GM21825 (cell line): Measurements from ENCODE around the gene ME2.
"Not testable (repeated sequence)": the region's sequence is repeated elsewhere in the genome, so short reads cannot be mapped to it uniquely, and the experiment has no call there.

Source experiments
- ATAC-seq: cut with Tn5 transposase; IDR thresholded peaks from one replicate; pipeline ENCODE4 v1.9.1; 2021; ENCODE audit warnings: mild to moderate bottlenecking, moderate library complexity; ENCODE audit not compliant: unreplicated experiment

Gene ME2

DNA sequence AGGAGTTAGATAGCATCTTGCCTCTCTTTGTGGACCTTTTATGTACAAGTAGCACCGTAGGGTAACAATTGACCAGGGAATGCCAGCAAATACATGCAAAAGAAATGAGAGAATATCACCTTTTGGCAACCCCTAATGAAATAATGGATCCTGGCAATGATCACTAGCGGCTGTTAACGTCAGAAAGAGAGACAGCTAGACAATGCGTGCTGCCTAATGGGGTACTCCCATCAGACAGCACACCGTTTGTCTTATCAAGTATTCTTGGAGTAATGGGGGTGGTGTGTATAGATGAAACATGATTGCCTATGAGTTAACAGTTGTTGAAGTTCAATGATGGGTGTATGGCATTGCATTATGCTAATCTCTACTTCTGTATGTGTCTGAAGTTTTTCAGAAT, 90.5 kb downstream of the ME2 start:
- no peak for ATAC-seq

- no peak for ATAC-seq
Observed at GRCh38 chr18:50970006-50970405, 91.1 kb downstream of the ME2 start.

DNA sequence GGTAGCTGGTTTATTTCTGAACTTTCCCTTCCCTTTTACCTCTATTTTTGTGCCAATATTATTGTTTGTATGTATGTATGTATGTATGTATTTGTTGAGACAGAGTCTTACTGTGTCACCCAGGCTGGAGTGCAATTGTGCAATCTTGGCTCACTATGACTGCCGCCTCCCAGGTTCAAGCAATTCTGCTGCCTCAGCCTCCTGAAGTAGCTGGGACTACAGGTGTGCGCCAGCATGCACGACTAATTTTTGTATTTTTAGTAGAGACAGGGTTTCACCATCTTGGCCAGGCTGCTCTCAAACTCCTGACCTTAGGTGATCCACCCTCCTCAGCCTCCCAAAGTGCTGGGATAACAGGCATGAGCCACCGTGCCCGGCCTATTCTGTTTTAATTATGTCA, 93.5 kb downstream of the ME2 start:
- not testable (repeated sequence) for ATAC-seq

DNA sequence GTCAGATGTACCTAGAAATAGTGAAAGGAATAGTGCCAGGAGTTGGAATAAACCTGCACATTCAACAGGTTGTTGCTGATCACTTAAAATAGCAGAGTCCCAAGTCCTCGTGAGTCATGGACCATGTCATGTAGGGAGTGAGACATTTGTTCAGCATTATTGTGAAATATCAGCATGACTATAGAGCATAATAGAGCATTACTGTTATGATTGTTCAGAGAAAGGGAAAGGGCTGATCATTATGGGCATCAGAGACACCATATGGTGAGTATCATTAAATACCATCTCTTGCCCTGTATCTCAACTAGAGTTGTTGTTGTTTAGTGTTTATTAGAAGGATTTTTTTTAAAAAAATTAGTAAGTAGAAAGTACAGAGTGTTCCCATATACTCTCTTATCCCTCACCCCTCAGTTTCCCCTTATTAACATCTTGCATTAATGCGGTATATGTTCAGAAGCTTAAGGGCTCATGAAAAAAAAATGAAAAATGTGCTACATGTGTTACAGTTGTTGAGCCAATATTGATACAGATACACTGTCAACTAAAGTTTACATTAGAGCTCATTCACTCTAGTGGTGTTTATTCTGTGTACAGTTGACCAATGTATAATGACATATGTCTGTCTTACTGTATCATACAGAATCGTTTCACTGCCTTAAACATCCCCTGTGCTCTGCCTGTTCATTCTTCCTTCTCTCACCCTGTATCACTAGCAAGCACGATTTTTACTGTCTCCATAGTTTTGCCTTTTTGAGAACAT, 94.6 kb downstream of the ME2 start:
- ATAC-seq = no peak

GRCh38 chr18:50977037-50977760, 98.3 kb downstream of the ME2 start:
- ATAC-seq = no peak

GRCh38 chr18:50981381-50981780, 102.5 kb downstream of the ME2 start:
- ATAC-seq = no peak

GRCh38 chr18:50982086-50982801, 103.3 kb downstream of the ME2 start:
- no peak for ATAC-seq

DNA sequence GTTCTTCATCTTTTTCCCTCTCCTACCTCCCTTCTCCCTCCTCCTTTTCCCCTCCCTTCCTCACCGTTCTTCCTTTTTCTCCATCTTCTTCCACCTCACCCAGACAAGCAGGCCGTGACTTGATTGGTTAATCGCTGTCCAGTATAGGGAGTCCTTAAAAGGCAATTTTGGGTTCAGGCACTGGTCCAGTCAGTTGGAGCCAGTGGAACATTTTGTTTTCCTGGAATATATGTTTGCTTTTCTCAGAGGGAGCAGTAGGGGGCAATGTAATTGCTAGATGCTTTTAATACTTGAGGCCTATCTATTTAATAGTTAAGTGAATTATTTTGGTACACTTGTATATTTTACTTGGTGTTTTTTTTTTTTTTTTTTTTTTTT, 103.9 kb downstream of the ME2 start:
- ATAC-seq = no peak

DNA sequence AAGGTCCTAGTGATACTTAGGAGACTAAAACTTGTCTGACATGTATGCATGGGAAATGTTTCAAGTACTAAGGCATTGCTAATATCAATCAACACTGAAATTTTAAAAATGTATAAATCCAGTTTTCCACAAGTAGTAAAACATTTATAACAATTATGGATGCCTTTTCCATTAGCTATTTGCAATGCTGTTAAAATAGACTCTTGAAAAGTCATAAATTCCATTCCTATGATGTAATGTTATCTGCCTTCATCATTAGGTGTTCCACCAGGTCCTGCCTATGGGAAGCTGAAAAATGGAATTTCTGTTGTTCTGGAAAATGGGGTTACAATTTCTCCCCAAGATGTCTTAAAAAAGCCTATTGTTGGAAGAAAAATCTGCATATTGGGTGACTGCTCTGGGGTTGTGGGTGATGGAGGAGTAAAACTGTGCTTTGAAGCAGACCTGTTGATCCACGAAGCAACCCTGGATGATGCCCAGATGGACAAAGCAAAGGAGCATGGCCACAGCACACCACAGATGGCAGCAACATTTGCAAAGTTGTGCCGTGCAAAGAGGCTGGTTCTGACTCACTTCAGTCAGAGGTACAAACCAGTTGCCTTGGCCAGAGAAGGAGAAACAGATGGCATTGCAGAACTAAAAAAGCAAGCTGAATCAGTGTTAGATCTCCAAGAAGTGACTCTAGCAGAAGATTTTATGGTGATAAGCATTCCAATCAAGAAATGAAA, 107.6 kb downstream of the ME2 start:
- no peak for ATAC-seq

DNA sequence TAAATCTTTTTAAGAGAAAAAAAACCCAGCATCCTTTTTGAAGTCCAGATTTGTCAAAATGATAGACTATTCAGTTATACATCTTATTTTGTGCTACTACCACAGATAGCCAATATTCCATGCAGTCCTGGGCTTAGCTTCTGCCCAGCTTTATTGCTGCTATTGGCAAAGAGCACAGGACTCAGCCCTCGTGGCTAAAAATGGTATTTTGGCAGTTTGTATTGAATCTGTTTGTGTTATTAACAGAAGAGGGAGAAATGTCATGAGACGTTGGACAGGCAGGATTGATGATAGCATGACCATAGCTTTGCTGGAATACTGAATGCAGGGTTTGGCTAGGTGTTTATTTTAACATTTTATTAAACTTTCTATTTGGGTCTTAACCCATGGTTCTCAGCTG, 108.3 kb downstream of the ME2 start:
- no peak for ATAC-seq

- no peak for ATAC-seq
Observed at GRCh38 chr18:50989711-50990110, 110.8 kb downstream of the ME2 start.

GRCh38 chr18:50992351-50992762, 113.4 kb downstream of the ME2 start:
- no peak for ATAC-seq

DNA sequence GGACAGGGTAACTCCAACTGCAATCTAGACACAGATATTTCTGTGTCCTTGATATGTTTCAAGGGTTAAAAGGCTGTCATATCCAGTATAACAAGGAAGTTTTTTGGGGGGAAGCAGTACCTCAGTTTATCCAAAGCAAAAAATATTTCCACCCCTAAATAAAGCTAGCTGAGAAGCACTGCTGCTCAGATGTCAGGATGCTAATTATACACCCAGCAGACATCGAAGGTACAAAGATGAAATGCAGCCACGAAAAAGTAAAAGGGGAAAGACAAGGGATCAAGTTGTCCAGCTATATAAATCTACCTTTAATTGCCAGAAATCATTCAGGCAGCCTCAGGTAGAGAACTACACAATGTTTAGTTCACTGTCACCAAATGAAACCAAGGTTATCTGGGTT, 115.1 kb downstream of the ME2 start:
- no peak for ATAC-seq

- not testable (repeated sequence) for ATAC-seq
Observed at GRCh38 chr18:51003174-51003573, 124.3 kb downstream of the ME2 start.
